Measurements from ENCODE around the gene IGFBP6.
"Not testable (repeated sequence)": the region's sequence is repeated elsewhere in the genome, so short reads cannot be mapped to it uniquely, and the experiment has no call there.

Gene IGFBP6

DNA sequence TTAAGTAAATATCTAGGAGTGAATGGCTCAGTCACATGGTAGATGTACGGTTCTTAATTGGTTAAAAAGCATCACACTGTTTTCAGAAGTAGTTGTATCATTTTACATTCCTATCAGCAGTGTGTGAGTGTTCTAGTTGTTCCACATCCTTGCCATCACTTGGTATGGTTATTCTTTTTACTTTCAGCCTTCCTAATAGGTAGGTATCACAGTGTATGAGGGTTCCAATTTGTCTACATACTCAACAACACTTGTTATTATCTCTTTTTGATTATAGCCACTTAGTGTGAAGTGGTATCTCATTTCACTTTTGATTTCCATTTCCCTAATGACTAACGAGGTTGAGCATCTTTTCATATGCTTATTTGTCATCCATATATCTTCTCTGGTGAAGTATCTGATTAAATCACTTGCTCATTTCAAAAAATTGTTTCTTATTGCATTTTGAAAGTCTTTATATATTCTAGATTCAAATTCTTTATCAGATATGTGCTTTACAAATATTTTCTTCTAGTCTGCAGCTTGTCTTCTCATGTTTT, 14.8 kb upstream of the IGFBP6 start:
- H3K27ac Mint-ChIP-seq (ENCODE audit: low read depth): no peak overlapping the region
- no peak for ATAC-seq (replicated peaks; ENCODE audit: extremely low read depth, poor library complexity, severe bottlenecking)

DNA sequence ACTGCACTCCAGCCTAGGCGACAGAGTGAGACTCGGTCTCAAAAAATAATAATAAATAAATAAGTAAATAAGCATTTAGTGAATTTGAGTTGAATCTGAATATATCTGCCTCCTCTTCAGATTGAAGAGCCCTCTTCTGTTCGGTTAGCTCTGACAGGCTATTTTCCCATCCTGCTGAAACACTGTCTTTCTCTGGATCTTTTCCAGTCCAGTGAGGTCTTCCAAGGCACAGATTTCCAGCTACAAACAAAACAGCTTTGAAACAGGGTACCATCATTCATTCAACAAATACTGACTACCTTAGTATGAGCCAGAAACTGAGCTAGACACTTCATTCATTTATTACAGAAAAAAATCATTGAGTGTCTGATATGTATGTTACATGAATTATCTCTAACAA, 11.1 kb upstream of the IGFBP6 start:
- Mint-ChIP-seq H3K27ac (ENCODE audit: low read depth) (no peak overlapping the region), H3K36me3 (ENCODE audit: insufficient read depth) (no peaks in the 10 kb centered on the region), H3K4me1 (no peaks in the 10 kb centered on the region), H3K9me3 (no peaks in the 10 kb centered on the region), H3K27me3 (peaks cover 9% of the 10 kb centered on the region), H3K4me3 (no peak overlapping the region)
- no peak for ATAC-seq (replicated peaks; ENCODE audit: extremely low read depth, poor library complexity, severe bottlenecking)
- DNase-seq (ENCODE audit: low spot score in 2 of 2): no peak

More for the DNA sequence above, 14.8 kb upstream of the IGFBP6 start:
- Mint-ChIP-seq H3K27me3 (peaks cover 9% of the 10 kb centered on the region), H3K36me3 (ENCODE audit: insufficient read depth) (peaks cover 3% of the 10 kb centered on the region), H3K4me3 (no peak overlapping the region), H3K4me1 (peaks cover 25% of the 10 kb centered on the region), H3K9me3 (no peaks in the 10 kb centered on the region)
- no peak for DNase-seq (ENCODE audit: low spot score in 2 of 2)

DNA sequence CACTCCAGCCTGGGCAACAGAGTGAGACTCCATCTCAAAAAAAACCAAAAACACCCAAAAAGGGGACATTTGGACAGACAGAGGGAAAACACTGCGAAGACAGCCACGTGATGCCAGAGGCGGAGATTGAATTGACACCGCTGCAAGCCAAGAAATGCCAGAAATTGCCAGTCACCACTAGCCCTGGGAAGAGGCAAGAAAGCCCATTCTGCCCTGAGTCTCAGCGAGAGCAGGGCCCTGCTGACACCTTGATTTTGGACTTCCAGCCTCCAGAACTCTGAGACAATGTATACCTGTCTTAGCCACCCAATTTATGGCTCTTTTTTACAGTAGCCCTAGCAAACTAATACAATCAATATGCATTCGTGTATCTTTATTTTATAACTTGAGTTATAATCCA, 7.4 kb upstream of the IGFBP6 start:
- H3K27me3 Mint-ChIP-seq: peaks cover 23% of the 10 kb centered on the region
- ATAC-seq (replicated peaks; ENCODE audit: extremely low read depth, poor library complexity, severe bottlenecking): no peak
- no peak overlapping the region for H3K4me3 Mint-ChIP-seq
- H3K9me3 Mint-ChIP-seq: no peaks in the 10 kb centered on the region
- DNase-seq (ENCODE audit: low spot score in 2 of 2): no peak
- H3K4me1 Mint-ChIP-seq: no peaks in the 10 kb centered on the region
- no peak overlapping the region for H3K27ac Mint-ChIP-seq (ENCODE audit: low read depth)
- H3K36me3 Mint-ChIP-seq (ENCODE audit: insufficient read depth): no peaks in the 10 kb centered on the region

DNA sequence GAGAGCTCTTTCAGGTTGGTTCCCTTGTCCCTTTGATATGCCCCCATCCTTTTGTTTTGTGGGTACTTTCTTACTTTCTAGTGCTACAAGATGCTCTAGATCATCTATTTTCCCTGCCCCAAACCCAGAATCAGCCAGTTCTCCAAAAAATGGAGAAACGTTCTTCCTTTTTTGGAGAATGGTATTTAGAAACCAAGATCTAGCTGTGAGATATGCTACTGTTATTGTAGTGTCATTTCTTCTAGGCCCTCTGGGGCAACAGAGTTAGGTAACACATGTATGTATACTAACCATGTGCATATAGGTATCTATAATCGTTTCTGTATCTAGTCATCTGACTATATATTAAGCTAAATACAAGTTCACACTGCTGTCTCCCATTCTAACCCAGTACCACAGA, 6.9 kb upstream of the IGFBP6 start:
- ATAC-seq (replicated peaks; ENCODE audit: extremely low read depth, poor library complexity, severe bottlenecking) (no peak), DNase-seq (ENCODE audit: low spot score in 2 of 2) (no peak)
- Mint-ChIP-seq H3K27me3 (peaks cover 19% of the 10 kb centered on the region), H3K9me3 (no peaks in the 10 kb centered on the region), H3K36me3 (ENCODE audit: insufficient read depth) (no peaks in the 10 kb centered on the region), H3K27ac (ENCODE audit: low read depth) (no peak overlapping the region), H3K4me3 (no peak overlapping the region), H3K4me1 (no peaks in the 10 kb centered on the region)

DNA sequence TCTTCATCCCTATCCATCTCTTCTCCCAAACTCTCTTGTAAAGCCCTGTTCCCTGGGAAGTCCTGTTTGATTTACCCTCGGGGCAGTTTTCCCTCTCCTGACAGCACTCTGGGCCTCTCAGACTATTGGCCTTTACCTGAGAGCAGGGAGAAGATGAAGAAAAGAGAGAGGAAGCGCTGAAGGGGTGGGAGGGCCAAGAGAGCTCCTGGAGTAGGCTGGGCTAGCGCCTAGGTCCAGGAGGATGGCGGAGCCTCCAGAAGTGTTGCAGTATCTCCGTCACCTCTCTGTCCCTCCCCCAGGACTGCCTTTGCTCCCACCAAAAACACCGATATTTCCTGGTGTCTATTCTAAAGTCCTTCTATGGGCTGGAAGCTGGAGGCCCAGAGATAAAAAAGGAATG, 5.7 kb upstream of the IGFBP6 start:
- Mint-ChIP-seq H3K27me3 (peaks cover 13% of the 10 kb centered on the region), H3K36me3 (ENCODE audit: insufficient read depth) (no peaks in the 10 kb centered on the region), H3K4me3 (no peak overlapping the region), H3K27ac (ENCODE audit: low read depth) (no peak overlapping the region), H3K9me3 (no peaks in the 10 kb centered on the region), H3K4me1 (peaks cover 6% of the 10 kb centered on the region)
- DNase-seq (ENCODE audit: low spot score in 2 of 2) (no peak), ATAC-seq (replicated peaks; ENCODE audit: extremely low read depth, poor library complexity, severe bottlenecking) (no peak)

DNA sequence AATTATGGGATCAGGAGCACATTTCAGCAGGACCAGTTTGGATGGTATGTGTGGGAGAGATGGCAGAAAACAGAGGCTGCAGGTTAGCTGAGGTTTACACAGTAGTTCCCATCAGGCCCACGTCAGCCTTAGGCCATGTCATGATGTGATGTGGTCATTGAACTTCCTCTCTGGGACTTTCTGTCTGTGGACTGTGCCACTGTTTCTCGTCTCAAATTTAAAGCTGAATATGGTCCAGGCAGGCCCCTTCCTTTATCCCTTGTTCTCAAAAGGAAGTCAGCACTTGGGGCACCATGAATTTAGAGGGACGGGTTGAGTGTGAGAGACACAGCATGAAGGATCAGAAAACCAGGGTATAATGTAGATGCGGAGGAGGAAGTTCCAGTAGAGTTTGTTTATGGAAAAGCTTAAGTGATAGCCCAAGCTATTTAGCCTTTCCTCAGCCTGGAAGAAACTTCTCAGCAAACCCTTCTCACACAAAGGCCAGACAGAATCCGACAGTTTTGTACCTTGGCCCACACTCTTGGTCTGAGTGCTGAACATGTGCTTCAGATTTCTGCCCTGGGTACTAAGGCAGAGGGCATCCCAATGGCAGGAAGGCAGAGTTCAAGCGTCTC, 3.6 kb upstream of the IGFBP6 start:
- Mint-ChIP-seq H3K36me3 (ENCODE audit: insufficient read depth) (no peaks in the 10 kb centered on the region), H3K4me1 (peaks cover 27% of the 10 kb centered on the region), H3K27me3 (peaks cover 13% of the 10 kb centered on the region), H3K9me3 (no peaks in the 10 kb centered on the region), H3K27ac (ENCODE audit: low read depth) (no peak overlapping the region), H3K4me3 (no peak overlapping the region)
- DNase-seq (ENCODE audit: low spot score in 2 of 2): no peak
- no peak for ATAC-seq (replicated peaks; ENCODE audit: extremely low read depth, poor library complexity, severe bottlenecking)

DNA sequence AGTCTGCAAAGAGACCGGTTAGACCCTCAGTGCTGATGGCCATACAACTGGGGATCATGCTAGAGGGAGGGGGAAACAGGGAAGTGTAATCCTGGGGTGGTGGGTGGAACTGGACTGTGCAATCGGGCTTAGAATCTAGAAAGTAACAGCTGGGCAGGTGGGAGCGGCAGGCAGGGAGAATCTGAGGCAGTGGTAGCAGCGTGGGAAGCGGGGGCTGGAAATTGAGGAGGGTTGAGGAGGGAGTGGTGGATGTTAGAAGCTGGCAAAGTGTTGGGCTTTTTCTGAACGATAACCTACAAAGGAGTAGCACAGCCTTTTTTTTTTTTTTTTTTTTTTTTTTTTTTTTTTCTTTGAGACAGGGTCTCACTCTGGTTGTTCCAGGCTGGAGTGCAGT, 3.1 kb upstream of the IGFBP6 start:
- H3K27ac Mint-ChIP-seq (ENCODE audit: low read depth): no peak overlapping the region
- H3K4me1 Mint-ChIP-seq: peaks cover 32% of the 10 kb centered on the region
- no peak for DNase-seq (ENCODE audit: low spot score in 2 of 2)
- no peaks in the 10 kb centered on the region for H3K9me3 Mint-ChIP-seq
- peaks cover under 1% of the 10 kb centered on the region for H3K36me3 Mint-ChIP-seq (ENCODE audit: insufficient read depth)
- peaks cover 13% of the 10 kb centered on the region for H3K27me3 Mint-ChIP-seq
- no peak overlapping the region for H3K4me3 Mint-ChIP-seq
- no peak for ATAC-seq (replicated peaks; ENCODE audit: extremely low read depth, poor library complexity, severe bottlenecking)

DNA sequence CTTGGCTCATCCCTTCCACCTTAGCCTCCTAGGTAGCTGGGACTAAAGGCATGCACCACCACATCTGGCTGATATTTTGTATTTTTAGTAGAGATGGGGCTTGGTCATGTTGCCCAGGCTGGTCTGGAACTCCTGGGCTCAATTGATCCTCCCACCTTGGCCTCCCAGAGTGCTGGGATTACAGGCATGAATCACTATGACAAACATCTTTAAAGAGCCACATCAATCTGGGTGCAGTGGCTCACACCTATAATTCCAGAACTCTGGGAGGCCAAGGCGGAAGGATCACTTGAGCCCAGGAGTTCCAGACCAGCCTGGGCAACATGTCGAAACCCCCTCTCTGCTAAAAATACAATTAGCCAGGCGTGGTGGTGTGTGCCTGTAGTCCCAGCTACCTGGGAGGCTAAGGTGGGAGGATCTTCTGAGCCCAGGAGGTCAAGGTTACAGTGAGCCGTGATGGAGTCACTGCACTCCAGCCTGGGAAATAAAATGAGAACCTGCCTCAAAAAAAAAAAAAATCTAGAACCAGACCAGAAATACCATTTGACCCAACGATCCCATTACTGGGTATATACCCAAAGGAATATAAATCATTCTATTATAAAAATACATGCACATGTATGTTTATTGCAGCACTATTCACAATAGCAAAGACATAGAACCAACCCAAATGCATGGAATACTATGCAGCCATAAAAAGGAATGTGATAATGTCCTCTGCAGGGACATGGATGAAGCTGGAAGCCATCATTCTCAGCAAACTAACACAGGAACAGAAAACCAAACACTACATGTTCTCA, 2.5 kb upstream of the IGFBP6 start:
- not testable (repeated sequence) for DNase-seq (ENCODE audit: low spot score in 2 of 2); H3K9me3 Mint-ChIP-seq; ATAC-seq (replicated peaks; ENCODE audit: extremely low read depth, poor library complexity, severe bottlenecking); H3K4me3 Mint-ChIP-seq; H3K36me3 Mint-ChIP-seq (ENCODE audit: insufficient read depth); H3K27ac Mint-ChIP-seq (ENCODE audit: low read depth)
- Mint-ChIP-seq H3K27me3 (peaks cover 13% of the 10 kb centered on the region), H3K4me1 (peaks cover 35% of the 10 kb centered on the region)

DNA sequence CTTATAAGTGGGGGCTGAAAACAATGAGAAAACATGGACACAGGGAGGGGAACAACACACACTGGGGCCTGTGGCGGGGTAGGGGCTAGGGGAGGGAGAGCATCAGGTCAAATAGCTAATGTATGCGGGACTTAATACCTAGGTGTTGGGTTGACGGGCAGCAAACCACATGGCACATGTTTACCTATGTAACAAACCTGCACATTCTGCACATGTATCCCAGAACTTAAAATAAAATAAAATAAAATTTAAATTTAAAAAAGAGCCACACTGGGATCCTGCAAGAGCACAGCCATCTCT, 1.9 kb upstream of the IGFBP6 start:
- H3K27ac Mint-ChIP-seq (ENCODE audit: low read depth): not testable (repeated sequence)

DNA sequence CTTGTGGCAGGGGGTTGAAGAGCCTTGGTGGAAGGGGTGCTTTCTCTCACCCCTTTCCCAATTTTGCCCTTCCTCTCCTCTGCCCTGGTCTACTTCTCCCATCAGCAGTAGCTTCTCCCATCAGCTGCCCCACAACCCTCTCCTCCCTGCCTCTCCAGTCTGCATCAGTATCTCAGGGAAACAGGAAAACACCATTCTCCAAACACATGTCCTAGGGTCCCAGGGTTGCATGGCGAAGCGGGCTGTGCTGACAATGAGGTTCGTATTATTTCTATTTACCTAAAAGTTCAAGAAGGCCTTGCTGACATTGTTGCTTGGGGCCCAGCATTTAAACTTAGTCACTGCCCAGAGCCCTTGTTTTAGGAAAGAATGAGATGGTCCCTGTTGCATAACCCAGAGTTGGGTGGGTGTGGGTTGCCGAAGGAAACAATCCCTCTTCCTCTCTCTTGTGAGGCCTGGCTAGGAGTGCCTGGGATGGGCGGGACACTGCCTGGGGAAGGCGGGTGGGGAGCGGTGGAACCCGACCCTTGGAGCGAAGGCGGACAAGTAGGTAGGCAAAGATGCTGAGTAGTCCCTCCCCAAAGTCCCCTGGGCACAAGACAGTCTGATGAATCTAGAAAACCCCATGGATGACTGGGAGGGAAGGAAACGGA, 1.3 kb upstream of the IGFBP6 start:
- peaks cover 1% of the 10 kb centered on the region for H3K36me3 Mint-ChIP-seq (ENCODE audit: insufficient read depth)
- peaks cover 35% of the 10 kb centered on the region for H3K4me1 Mint-ChIP-seq
- no peak overlapping the region for H3K27ac Mint-ChIP-seq (ENCODE audit: low read depth)
- no peak for ATAC-seq (replicated peaks; ENCODE audit: extremely low read depth, poor library complexity, severe bottlenecking)
- H3K4me3 Mint-ChIP-seq: peak overlapping the region; percentile 41
- DNase-seq (ENCODE audit: low spot score in 2 of 2): no peak
- H3K27me3 Mint-ChIP-seq: peaks cover 13% of the 10 kb centered on the region
- no peaks in the 10 kb centered on the region for H3K9me3 Mint-ChIP-seq

More for the DNA sequence above, 1.9 kb upstream of the IGFBP6 start:
- DNase-seq (ENCODE audit: low spot score in 2 of 2); ATAC-seq (replicated peaks; ENCODE audit: extremely low read depth, poor library complexity, severe bottlenecking); H3K4me3 Mint-ChIP-seq; H3K36me3 Mint-ChIP-seq (ENCODE audit: insufficient read depth); H3K9me3 Mint-ChIP-seq: not testable (repeated sequence)
- Mint-ChIP-seq H3K27me3 (peaks cover 13% of the 10 kb centered on the region), H3K4me1 (peaks cover 35% of the 10 kb centered on the region)

DNA sequence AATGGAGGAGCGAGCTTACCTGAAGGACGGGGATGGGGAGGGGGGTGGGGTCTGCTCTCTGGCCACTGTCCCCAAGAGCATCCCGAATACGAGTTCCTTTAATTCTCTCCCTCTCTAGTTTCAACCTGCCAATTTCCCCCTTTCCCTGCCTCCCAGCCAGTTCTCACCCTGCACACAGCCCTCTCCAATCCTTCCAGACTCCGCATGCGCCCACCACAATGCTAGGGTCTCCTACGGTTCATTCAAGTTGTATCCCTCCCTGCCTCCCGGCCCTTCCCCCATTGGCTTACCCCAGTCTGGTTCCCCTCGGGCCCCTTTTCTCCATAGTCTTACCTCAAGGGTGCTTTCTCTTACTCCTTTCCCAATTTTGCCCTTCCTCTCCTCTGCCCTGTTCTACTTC, 708 bp upstream of the IGFBP6 start:
- no peaks in the 10 kb centered on the region for H3K9me3 Mint-ChIP-seq
- peaks cover 1% of the 10 kb centered on the region for H3K36me3 Mint-ChIP-seq (ENCODE audit: insufficient read depth)
- DNase-seq (ENCODE audit: low spot score in 2 of 2): no peak
- ATAC-seq (replicated peaks; ENCODE audit: extremely low read depth, poor library complexity, severe bottlenecking): no peak
- H3K27ac Mint-ChIP-seq (ENCODE audit: low read depth): no peak overlapping the region
- peak overlapping the region; percentile 67 for H3K4me3 Mint-ChIP-seq
- H3K27me3 Mint-ChIP-seq: peaks cover 10% of the 10 kb centered on the region
- peaks cover 35% of the 10 kb centered on the region for H3K4me1 Mint-ChIP-seq

DNA sequence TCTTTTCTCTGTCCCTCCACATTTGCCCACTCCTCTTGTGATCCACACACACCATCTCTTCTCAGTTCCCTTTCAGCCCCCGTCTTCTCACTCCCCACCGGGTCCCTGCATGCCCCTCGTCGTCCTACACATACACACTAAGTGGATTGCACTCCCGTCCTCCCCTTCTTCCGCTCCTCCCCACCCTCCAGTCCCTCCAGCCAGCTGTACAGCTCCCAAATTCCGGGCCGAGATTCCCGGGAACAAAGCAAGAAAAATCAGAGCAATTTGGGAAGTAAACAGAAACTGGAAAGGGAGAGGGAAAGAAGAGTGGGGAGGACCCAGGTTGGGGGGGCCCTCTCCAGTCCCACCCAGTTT, 282 bp upstream of the IGFBP6 start:
- H3K4me1 Mint-ChIP-seq: peaks cover 39% of the 10 kb centered on the region
- H3K9me3 Mint-ChIP-seq: no peaks in the 10 kb centered on the region
- DNase-seq (ENCODE audit: low spot score in 2 of 2) (no peak), ATAC-seq (replicated peaks; ENCODE audit: extremely low read depth, poor library complexity, severe bottlenecking) (no peak)
- peak overlapping the region; percentile 67 for H3K4me3 Mint-ChIP-seq
- H3K36me3 Mint-ChIP-seq (ENCODE audit: insufficient read depth): peaks cover 1% of the 10 kb centered on the region
- H3K27ac Mint-ChIP-seq (ENCODE audit: low read depth): no peak overlapping the region
- peaks cover 5% of the 10 kb centered on the region for H3K27me3 Mint-ChIP-seq

Measured in central memory CD8-positive, alpha-beta T cell (primary cell).